ENCODE results near the gene CCDC89.

The CCDC89 gene

GRCh38 chr11:85652786-85653447, 33.1 kb downstream of the CCDC89 start:
- TF ChIP-seq CTCF (IDR thresholded peaks at IDR 0.05; ENCODE audit: insufficient read depth, low read depth, low read length, missing control alignments) = no peak
- DNase-seq (ENCODE audit: low read depth) = no peak

GRCh38 chr11:85651118-85651517, 34.9 kb downstream of the CCDC89 start:
- TF ChIP-seq CTCF (IDR thresholded peaks at IDR 0.05; ENCODE audit: insufficient read depth, low read depth, low read length, missing control alignments) = no peak
- no peak for DNase-seq (ENCODE audit: low read depth)
- H3K4me3 ChIP-seq (ENCODE audit: low read length) = no peak overlapping the region

More at GRCh38 chr11:85652786-85653447, 33.1 kb downstream of the CCDC89 start:
- no peak overlapping the region for H3K4me3 ChIP-seq (ENCODE audit: low read length)

GRCh38 chr11:85647604-85648299, 38.2 kb downstream of the CCDC89 start, which contains the start of gene TMEM126A:
Gene TMEM126A (plus strand): TSS chr11:85647967. CDS start chr11:85650256, 2,289 bp downstream.
- H3K4me3 ChIP-seq (ENCODE audit: low read length) = peak within 1 kb of the TSS; percentile 85
- peak; percentile 93 for DNase-seq (ENCODE audit: low read depth)
- TF ChIP-seq CTCF (IDR thresholded peaks at IDR 0.05; ENCODE audit: insufficient read depth, low read depth, low read length, missing control alignments) = no peak

- TF ChIP-seq CTCF (IDR thresholded peaks at IDR 0.05; ENCODE audit: insufficient read depth, low read depth, low read length, missing control alignments) = no peak
- peak overlapping the region; percentile 85 for H3K4me3 ChIP-seq (ENCODE audit: low read length)
- no peak for DNase-seq (ENCODE audit: low read depth)
Observed at GRCh38 chr11:85647078-85647477, 38.9 kb downstream of the CCDC89 start.

GRCh38 chr11:85643191-85643614, 42.8 kb downstream of the CCDC89 start:
- DNase-seq (ENCODE audit: low read depth) = no peak
- no peak for TF ChIP-seq CTCF (IDR thresholded peaks at IDR 0.05; ENCODE audit: insufficient read depth, low read depth, low read length, missing control alignments)
- no peak overlapping the region for H3K4me3 ChIP-seq (ENCODE audit: low read length)

GRCh38 chr11:85634747-85635146, 51.2 kb downstream of the CCDC89 start:
- H3K4me3 ChIP-seq (ENCODE audit: low read length) = no peak overlapping the region
- no peak for TF ChIP-seq CTCF (IDR thresholded peaks at IDR 0.05; ENCODE audit: insufficient read depth, low read depth, low read length, missing control alignments)
- no peak for DNase-seq (ENCODE audit: low read depth)
